Measurements from ENCODE around the gene ADRA2B. TPM values are rescaled to one million over a fixed set of nuclear protein-coding genes. Genes with fewer than 3 reads are reported as not detected.
A peak's percentile ranks its signal among the peaks of the same experiment; 100 is the strongest.
"Not testable (repeated sequence)": the region's sequence is repeated elsewhere in the genome, so short reads cannot be mapped to it uniquely, and the experiment has no call there.

ADRA2B gene
- 0.07 TPM for polyA plus RNA-seq (2013, experiment 1 of 2; ENCODE audit: insufficient read length)
- 0.16 TPM for polyA plus RNA-seq (2013, experiment 2 of 2; ENCODE audit: insufficient read length)

DNA sequence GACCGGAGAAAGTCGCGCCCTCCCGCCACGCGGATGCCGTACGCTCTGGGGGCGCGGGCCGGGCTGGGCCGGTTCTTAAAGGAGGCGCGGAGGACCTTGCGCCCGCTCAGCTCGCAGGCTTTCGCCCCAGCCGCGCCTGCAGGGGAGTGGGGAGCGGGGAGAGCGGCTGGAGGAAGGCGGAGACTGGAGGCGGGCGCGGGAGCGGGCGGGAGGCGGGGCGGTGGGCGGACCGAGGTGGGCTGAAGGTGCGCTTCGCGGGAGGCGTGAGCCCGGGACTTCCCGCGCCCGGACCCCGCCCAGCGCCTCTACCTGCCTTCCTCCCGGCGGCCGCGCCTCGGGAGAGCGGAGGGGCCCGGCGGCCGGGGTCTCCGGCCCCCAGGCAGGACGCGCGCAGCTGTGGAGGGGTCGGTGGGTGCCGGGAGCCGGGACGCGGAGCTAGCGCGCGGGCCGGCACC, at the start of gene ADRA2B:
ADRA2B (minus strand) TSS at position 148 of the 455 bp plus-strand sequence. CDS start 422 bp downstream, outside the sequence.
- peak; percentile 29 for DNase-seq

GRCh38 chr2:96164459-96165184, 48.3 kb upstream of the ADRA2B start:
- peak; percentile 68 for DNase-seq

- DNase-seq, result peak; percentile 33
Observed at GRCh38 chr2:96163768-96164429, 47.5 kb upstream of the ADRA2B start.

GRCh38 chr2:96163415-96163767, 47.0 kb upstream of the ADRA2B start:
- no peak for DNase-seq

GRCh38 chr2:96161898-96162297, 45.5 kb upstream of the ADRA2B start:
- DNase-seq, result no peak

GRCh38 chr2:96160366-96160765, 44.0 kb upstream of the ADRA2B start:
- DNase-seq, result not testable (repeated sequence)

DNA sequence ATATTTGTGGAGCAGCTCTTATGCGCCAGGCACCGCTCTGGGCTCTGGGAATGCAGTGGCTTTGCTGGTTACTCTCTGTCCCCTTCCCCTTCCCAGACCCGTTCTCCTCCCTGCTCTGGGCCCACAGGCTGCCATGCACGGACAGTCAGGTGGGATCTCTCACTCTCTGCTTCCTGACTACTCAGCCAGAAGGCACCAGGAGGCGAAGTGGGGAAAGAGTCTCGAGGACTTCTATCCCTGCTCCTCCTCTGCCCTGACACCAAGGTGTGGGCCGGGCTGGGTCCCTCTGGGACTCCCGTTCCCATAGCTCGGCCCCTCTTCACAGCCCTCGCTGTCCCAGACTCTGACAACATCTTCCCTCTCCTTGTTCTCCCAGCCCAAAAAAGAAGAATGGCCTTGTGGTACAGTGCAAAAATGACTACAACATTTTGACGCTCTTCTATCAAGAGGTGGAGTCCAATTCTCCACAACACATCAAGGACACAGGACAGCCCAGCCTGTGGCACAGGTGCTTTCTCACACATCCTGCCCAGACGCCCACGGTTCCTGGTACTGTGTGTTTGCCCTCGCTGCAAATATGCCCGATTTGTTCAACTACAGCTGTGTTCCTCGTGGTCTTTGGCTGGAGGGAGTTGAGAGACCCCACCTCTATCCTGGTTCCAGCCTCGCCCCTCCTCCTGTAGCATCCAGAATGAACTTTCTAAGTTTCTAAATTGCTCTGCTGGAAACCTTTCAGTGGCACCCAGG, 42.9 kb upstream of the ADRA2B start:
- no peak for DNase-seq

GRCh38 chr2:96158554-96158940, 42.2 kb upstream of the ADRA2B start:
- DNase-seq, result no peak

- DNase-seq, result peak; percentile 46
Observed at GRCh38 chr2:96157649-96158553, 41.5 kb upstream of the ADRA2B start.

GRCh38 chr2:96156926-96157648, 40.7 kb upstream of the ADRA2B start:
- no peak for DNase-seq

DNA sequence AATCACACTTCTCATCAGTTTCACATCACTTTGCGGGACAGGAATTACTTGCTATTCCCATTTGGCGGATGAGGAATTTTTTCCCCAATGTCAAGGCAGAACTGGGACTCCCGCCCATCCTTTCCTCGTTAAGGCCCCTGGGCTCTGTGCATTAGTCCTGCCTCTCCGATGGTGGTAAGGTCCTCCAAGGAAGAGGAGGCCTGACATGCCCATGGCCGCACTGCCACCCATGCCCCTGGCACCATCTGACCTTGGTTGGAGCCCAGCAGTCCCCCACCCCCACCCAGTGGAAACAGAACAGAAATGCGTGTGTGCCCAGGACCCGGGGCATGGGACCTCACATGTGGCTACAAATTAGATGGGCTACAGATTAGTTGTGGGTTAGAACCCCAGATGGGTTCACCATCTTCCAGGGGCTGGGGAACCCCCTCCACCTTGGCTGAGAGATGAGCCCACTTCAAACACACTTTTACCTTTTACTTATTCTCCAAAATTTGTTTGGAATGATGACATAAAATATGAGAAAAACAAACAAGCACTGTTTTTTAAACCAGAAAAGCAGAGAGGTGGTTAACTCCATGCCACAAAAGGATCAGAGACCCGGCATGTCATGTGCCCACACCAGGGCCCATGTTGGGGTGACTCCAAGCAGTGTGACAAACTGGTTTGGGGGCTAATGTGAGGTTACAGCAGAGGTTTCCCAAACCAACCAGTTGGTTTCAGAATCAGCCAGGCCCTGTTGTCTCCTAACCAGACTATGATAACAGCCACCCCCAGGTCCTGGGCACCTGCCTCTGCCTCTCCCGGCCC, 39.8 kb upstream of the ADRA2B start:
- no peak for DNase-seq

GRCh38 chr2:96154506-96155380, 38.4 kb upstream of the ADRA2B start:
- no peak for DNase-seq

DNA sequence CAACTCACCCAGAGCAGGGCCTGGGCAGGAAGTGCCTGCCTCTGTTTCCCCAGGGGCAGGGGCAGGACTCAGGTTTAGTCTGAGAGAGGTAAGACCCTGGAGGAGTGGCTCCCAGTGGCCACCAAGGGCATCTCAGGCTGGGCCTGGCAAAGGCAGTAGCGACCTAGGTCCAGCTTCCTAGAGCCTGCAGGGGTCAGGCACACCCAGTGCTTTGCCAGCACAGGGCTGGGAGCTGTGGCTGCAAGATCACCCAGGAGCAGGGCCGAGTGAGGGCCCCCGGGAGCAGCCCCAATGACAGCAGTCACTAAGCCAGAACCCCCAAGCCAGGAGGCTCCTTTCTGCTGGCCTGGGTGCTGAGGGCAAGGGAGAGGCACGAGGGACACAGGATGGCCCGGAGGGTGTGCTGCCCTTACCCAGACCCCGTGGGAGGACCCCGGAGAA, 37.6 kb upstream of the ADRA2B start:
- DNase-seq, result no peak

GRCh38 chr2:96153291-96153713, 36.9 kb upstream of the ADRA2B start:
- no peak for DNase-seq

DNA sequence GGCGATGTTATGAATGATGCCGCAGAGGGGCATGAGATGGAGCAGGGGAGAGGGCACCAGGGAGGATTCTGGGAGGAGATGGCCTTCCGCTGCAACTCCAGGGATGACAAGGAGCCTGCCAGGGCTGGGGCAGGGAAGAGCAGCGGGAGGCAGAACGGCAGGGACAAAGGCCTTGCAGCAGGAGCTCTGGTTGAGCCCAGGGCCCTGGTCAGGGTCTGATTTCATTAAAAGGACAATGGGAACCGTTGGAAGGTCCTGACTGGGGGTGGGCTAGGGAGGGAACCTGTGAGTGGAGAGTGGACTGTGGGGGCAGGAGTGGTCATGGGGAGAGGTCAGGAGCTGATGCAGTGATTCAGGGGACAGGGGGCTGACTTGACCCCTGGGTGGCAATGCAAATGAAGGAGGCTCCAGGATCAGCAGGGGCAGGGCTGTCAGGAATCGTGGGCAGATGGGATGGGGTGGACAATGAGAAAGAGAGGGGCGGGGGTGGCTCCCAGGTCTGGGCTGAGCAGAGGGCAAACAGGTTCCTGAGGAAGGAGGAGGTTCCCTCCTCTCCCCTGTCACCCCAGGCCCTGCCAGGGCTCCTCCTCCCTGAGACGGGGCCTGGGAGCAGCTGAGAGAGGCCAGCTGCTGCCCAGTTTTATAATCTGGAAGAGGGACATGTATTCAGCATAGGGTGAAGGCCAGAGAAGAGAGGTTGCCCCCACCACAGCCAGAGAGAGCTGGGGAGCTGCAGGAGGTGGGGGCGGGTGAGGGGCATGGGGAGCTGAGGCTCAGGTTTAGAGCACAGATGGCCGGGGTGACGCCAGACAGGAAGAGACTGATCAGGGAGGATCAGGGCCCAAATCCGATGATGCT, 36.2 kb upstream of the ADRA2B start:
- DNase-seq, result no peak

- DNase-seq, result no peak
Observed at GRCh38 chr2:96151595-96152303, 35.4 kb upstream of the ADRA2B start.

GRCh38 chr2:96150791-96151594, 34.6 kb upstream of the ADRA2B start:
- DNase-seq, result no peak

All from fibroblast of skin of scalp (primary cell).